Astrocyte of the hippocampus (primary cell): ENCODE data around the gene ACVR1.

ENCODE experiments used
- DNase-seq: peaks from one replicate; pipeline ENCODE4 v3.0.0; 2011; ENCODE audit warnings: low read depth, low spot score

The ACVR1 gene

DNA sequence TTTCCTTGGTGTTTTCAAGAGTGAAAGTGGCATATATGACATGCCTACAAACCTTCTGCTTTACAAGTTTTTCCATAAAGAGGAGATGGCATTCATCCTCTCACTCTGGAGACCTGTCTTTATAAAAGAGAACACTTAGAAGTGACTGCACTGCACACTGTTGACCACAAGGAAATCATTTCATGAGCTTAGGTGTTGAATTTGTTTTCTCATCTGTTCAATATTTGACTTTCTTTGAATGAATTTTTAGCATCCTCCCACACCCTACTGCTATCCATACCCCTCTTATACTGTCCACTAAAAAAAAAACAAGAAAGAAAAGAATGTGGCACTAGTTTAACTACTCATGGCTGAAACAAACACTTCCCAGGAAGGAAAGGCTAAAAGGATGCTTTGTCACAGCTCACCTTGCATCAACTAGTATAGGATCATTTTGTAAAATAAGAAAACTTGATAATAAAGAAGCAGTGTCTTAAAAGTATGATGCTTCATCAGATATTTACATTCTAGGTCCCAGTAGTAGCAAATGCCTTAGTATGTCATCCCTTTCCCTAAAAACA lies 83.0 kb downstream of the ACVR1 start:
- no peak for DNase-seq

DNA sequence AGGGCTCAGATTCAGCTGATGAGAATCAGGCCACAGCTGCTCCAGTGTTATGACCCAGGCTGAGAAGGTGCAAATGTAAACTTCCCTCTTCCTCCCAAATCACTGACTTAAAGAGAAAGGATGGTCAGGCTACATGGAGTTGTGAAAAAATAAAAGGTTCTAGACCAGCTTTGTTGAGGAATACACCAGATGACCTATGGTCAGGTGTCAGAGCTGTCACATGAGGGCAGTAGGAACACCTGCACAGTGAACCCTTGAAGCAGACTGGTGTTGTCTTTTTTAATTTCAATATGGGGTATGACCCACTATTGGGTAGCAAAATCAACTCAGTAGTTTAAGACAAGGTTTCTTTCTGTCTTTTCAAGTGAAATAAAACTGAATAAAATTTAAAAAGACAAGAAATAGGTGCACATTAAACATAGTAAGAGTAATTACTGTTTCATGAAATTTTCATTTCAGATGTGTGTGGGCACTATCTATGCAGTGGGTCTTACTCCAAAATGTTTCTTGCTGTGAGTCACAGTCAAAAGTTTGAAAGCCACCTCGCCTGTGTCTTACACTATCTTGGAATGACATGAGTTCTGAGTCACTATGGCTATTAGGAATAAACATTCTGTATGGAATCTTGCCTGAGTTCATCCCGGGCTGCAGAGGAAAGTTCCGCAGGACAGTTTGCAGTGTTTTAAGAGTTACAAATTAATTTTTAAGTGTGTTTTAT lies 83.6 kb downstream of the ACVR1 start:
- DNase-seq: peak; percentile 65

GRCh38 chr2:157790780-157791179 lies 85.3 kb downstream of the ACVR1 start:
- DNase-seq: no peak

GRCh38 chr2:157789933-157790511 lies 86.1 kb downstream of the ACVR1 start:
- DNase-seq: peak; percentile 38

- no peak for DNase-seq
These were observed 86.9 kb downstream of the ACVR1 start for GRCh38 chr2:157789256-157789655.

- DNase-seq: no peak
These were observed 87.9 kb downstream of the ACVR1 start for GRCh38 chr2:157788201-157788600.

- no peak for DNase-seq
These were observed 88.7 kb downstream of the ACVR1 start for GRCh38 chr2:157787364-157787938.

DNA sequence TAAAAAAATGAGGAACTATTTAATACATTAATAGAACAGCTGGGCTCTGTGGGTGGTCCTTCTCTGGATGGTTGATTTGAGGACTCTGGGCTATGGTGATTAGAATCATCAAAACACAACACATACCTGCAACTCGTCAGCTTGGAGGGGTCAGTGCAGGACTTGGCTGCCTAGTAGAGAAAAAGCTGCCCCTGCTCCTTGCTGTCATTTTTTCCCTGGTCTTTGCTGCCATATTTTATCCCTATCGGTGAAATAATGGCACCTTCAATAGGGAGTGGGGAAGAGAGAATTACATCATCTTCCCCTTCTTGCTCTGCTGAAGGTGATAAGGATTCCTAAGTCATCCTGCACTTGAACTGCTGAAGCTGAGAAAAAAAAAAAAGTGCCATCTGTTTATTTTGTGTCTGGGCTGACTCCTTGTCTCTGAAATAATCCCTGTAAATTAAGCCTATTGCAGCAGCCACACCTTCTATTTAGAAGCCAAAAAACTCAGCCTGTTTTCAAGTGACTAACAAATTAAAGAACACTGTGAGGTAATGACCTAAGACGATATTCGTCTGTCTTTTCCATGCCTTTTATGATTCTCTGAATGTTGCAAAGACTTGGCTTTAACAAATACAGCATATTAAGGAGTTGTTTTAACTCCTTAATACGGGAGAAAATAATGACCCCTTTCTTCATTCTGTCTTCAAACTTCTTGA lies 89.3 kb downstream of the ACVR1 start:
- no peak for DNase-seq

DNA sequence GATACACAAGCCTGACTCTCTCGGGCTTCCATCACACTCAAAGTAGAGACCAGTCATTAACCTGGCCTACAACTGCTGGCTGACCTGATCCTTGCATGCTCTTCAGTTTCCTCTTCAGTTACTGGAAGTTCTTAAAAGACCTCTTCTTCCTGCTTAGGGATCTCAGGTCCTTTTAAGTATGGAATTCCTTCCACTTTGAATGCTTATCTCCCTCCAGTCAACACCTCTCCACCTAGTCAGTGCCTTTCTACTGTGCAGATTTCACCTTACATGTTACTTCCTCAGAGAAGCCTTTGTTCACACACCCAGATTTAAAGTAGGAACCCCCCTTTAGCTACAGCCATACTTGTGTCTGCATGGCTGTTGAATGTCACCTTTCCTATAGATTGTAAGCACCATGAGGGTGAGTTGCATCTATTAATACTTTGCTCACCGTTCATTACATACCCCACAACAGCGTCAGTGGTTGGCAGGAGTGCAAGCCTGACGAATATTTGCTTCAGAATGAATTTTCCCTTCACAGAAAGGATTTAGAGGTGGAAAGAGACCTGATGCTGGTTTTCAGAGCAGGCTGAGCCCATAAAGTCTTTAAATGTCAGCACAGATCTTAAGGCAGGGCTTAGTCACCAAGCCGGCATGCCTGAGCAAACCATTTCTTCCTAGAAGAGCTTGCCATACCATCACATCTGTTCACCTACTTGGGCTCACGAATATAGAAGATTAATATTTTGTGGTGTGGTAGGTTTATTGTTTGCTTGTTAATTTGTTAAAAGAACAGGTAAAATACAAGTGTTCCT lies 90.1 kb downstream of the ACVR1 start:
- DNase-seq: peak; percentile 30

DNA sequence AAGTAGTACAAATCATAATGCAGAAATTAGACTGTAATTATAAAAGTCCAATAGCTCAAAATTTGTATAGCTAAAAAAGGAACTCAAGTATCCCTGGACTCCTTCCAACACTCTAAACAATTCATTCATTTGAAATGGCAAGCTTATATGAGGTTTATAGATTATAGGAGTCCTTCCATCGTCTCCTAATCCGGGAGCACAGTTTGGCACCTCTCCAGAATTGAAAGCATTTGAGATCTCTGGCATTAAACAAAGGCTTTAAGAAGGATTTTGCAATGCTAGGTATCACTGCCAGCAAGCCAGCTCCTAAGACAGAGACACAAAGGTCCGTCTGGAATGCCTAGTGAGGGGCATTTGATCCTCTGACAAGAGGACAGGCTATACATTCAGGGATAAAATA lies 90.9 kb downstream of the ACVR1 start:
- peak; percentile 48 for DNase-seq

GRCh38 chr2:157784823-157785175 lies 91.3 kb downstream of the ACVR1 start:
- no peak for DNase-seq

DNA sequence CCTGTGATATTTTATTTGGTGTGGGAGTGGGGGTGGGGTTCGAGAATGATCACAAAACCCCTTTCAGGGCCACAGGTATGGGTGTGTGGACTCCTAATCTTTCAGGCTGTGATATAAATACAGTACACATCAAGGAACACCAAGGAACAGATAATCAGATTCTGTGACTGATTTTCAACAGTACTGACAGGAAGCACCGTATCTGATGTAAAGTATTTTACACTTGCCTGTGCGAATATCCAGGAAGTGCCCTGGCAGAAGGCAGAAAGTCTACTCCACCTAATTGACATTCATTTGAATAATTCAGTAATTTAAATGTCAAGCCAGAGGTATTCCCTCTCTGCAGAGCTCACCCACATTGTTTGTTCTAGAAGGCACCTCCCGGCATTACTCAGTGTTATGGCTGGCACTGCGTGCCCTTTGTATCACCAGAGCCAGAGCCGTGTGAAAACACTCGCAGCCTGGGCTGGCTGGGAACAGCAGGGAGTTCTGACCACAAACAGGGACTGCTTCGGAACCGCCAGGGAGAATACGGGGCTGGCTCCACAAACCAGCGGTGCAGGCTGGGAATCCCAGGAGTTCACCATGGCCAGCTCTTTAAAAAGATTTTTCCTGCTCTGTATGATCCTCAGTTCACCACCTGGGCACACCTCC lies 91.8 kb downstream of the ACVR1 start:
- DNase-seq: peak; percentile 96

DNA sequence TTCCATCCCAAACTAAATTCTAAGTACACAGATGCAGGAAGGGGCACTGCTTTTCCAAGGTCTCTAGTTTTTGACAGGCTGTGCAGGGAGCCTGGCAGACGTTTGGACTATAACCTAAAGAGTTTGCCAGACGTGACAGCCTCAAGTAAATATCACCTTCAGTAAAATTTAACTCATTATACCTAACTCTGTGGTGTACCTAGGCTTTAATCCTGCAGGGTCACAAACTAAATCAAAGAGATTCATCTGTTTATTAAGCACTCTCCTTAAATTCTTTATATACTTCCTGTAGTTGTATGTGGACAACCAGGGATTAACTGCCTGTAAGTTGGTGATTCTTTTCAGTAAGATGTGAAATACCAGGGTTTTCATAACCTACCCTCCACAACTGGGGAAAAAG lies 92.9 kb downstream of the ACVR1 start:
- no peak for DNase-seq

DNA sequence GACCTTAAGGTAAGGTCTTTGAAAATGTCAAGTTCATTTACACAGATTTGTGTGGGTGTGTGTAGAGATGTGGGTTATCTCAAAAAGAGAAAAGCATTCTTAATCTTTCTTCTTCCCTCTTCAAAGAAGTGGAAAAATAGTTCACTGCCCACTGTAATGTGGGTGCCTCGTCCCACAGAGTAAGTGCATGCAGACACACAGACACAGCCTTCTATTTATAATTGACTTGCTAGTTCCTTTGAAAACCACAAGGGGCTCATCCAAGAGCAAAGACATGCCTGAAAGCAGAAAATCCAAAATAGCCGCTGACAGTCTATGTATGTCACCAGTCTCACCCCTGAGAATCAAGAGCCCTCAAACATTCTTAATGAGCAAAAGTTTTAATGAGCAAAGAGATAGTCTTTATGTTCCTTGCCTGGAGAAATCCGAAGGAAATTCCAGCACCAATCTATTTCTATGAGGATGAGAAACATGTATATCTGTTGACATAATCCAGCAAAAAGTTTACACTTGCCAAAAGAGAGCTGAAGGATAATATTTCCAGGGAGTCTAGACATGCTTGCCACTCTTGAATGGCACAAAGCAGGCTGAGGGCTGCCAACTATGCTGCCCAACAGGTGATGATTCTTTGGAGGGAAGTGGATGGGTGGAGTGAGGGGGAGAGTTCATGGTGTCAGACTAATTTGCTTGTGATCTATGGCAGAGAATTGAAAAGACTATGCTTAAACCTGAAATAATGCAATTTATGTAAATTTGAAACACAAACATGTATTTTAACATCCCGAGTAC lies 93.9 kb downstream of the ACVR1 start:
- DNase-seq: peak; percentile 37

GRCh38 chr2:157780211-157780610 lies 95.9 kb downstream of the ACVR1 start:
- DNase-seq: no peak

GRCh38 chr2:157779794-157780193 lies 96.3 kb downstream of the ACVR1 start:
- DNase-seq: no peak

DNA sequence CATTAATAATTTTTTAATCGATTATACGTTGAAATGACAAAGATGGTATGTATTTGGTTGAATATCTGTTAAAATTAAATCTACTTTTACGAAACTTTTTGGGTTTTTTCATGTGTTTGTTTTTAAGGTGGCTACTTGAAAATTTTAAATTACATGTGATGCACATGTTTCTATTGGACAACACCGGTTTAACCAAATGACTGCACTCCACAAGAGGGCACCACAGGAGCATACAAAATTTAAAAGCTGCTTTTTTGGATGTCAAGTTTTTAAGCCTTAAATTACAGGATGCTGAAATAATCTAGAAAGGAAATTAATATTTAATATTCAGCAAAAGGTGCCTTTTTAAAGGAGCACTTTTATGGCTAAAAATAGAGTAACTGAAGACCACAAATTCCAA lies 98.7 kb downstream of the ACVR1 start:
- DNase-seq: peak; percentile 69

GRCh38 chr2:157771234-157771633 lies 104.9 kb downstream of the ACVR1 start:
- DNase-seq: no peak

DNA sequence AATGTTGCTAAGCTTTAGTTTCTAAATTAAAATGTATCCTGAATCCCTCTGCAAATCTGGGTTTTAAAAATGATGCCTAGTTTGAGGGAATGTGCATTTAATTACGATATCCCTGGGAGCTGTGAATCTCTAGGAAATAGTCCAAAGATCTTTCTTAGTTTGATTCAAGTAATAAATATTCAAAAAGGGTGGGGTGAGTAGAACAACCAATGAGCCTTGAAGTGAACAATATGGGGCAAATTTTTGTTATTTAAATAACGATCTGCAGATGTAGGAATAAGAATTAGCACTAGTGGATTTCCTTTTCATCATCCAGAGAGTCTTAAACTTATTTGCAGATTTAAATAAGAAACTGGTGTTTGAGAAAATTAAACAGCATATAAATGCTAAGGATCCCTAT lies 106.3 kb downstream of the ACVR1 start:
- DNase-seq: no peak

DNA sequence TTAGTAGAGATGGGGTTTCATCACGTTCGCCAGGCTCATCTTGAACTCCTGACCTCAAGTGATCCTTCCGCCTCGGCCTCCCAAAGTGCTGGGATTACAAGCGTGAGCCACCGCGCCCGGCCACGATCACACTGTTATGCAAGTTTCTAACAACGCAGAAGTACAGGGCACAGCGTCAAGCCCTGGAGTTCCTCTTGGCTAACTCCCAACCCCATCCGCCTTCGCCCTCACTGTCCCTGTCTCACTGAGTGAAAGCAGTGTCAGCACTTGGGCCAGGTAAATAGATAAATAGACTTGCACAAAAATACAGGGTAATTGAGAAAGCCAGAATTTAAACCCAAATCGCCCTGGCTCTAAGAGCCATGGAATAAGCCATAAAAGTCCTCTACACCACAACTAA lies 111.7 kb downstream of the ACVR1 start:
- no peak for DNase-seq
